ENCODE results near the gene GLS. TPM values are rescaled to one million over a fixed set of nuclear protein-coding genes. Genes with fewer than 3 reads are reported as not detected.
A peak's percentile ranks its signal among the peaks of the same experiment; 100 is the strongest.
"Not testable (repeated sequence)": the region's sequence is repeated elsewhere in the genome, so short reads cannot be mapped to it uniquely, and the experiment has no call there.

The GLS gene
- polyA plus RNA-seq, 10 donors: 55.9 to 92.3 (median 63.8) TPM

- DNase-seq: peak in 1 of 3 donors; percentile 55
Measured at GRCh38 chr2:190853531-190854383, 26.9 kb upstream of the GLS start.

GRCh38 chr2:190854726-190855125 lies 25.9 kb upstream of the GLS start:
- no peak for DNase-seq

- DNase-seq: no peak
Measured at GRCh38 chr2:190855245-190855644, 25.4 kb upstream of the GLS start.

GRCh38 chr2:190856985-190857384 lies 23.6 kb upstream of the GLS start:
- DNase-seq: no peak

GRCh38 chr2:190858817-190859216 lies 21.8 kb upstream of the GLS start:
- DNase-seq: peak in 1 of 3 donors; percentile 87

GRCh38 chr2:190859347-190860297 lies 21.0 kb upstream of the GLS start:
- DNase-seq: no peak

GRCh38 chr2:190860985-190861680 lies 19.5 kb upstream of the GLS start:
- DNase-seq: no peak

GRCh38 chr2:190862128-190862527 lies 18.5 kb upstream of the GLS start:
- DNase-seq: not testable (repeated sequence)

GRCh38 chr2:190862571-190862991 lies 18.0 kb upstream of the GLS start:
- DNase-seq: no peak

- peak in 1 of 3 donors; percentile 33 for DNase-seq
Measured at GRCh38 chr2:190863946-190864345, 16.7 kb upstream of the GLS start.

GRCh38 chr2:190864375-190864774 lies 16.2 kb upstream of the GLS start:
- peak in 1 of 3 donors; percentile 32 for DNase-seq

GRCh38 chr2:190867212-190867611 lies 13.4 kb upstream of the GLS start:
- DNase-seq: peak in 2 of 3 donors; percentile 67 to 78

- DNase-seq: no peak
Measured at GRCh38 chr2:190867832-190868231, 12.8 kb upstream of the GLS start.

GRCh38 chr2:190869721-190870120 lies 10.9 kb upstream of the GLS start:
- DNase-seq: no peak

- DNase-seq: not testable (repeated sequence)
Measured at GRCh38 chr2:190873451-190873850, 7.2 kb upstream of the GLS start.

- DNase-seq: no peak
Measured at GRCh38 chr2:190875891-190876290, 4.7 kb upstream of the GLS start.

GRCh38 chr2:190876631-190877030 lies 4.0 kb upstream of the GLS start:
- DNase-seq: no peak

GRCh38 chr2:190877436-190877835 lies 3.2 kb upstream of the GLS start:
- no peak for DNase-seq

- DNase-seq: peak in 2 of 3 donors; percentile 80 to 88
Measured at GRCh38 chr2:190879474-190880377, 895 bp upstream of the GLS start.

- no peak for DNase-seq
Measured at GRCh38 chr2:190881084-190881597, 520 bp downstream of the GLS start.

All from muscle of back (tissue), 11 donors.